Activated CD4-positive, alpha-beta T cell treated with anti-CD3 and anti-CD28 coated beads for 36 hours (primary cell): ENCODE measurements around the gene UNC5C. TPM values are rescaled to one million over a fixed set of nuclear protein-coding genes. Genes with fewer than 3 reads are reported as not detected.

ENCODE experiments used
- ATAC-seq: fragments of 200-7000 bp; cut with Tn5 transposase; one replicate; pipeline ENCODE4 v1.10.0; 2021; ENCODE audit warnings: mild to moderate bottlenecking, moderate library complexity
- CTCF ChIA-PET: fragments of 350-600 bp; sonication (Branson Sonifier 250); formaldehyde crosslinking; loops from one replicate; lab custom pipeline; 2021; ENCODE audit warnings: antibody characterized with exemption; lab: Charles Lee
- POLR2A ChIA-PET: fragments of 350-600 bp; sonication (Branson Sonifier 250); formaldehyde crosslinking; loops from one replicate; lab custom pipeline; 2021; ENCODE audit warnings: antibody characterized with exemption, inconsistent platforms; lab: Charles Lee
- DNase-seq: peaks from one replicate; pipeline ENCODE4 v3.0.0-alpha.2; 2020
- H3K27ac Mint-ChIP-seq: one replicate; pipeline ENCODE4 v1.8.0; 2021; ENCODE audit warnings: mixed read lengths
- H3K27me3 Mint-ChIP-seq: one replicate; pipeline ENCODE4 v1.8.0; 2021; ENCODE audit warnings: mixed read lengths
- H3K36me3 Mint-ChIP-seq: one replicate; pipeline ENCODE4 v1.8.0; 2021; ENCODE audit warnings: low read depth, mixed read lengths
- H3K4me1 Mint-ChIP-seq: one replicate; pipeline ENCODE4 v1.8.0; 2021; ENCODE audit warnings: mixed read lengths
- H3K4me3 Mint-ChIP-seq: one replicate; pipeline ENCODE4 v1.8.0; 2021; ENCODE audit warnings: mild to moderate bottlenecking, moderate library complexity, mixed read lengths
- H3K9me3 Mint-ChIP-seq: one replicate; pipeline ENCODE4 v1.8.0; 2021; ENCODE audit warnings: low read depth, mixed read lengths
- intact Hi-C, 2 experiments: fragments of 100-400 bp; cut with DNase I in 1 of 2; cut with micrococcal nuclease in 1 of 2; formaldehyde crosslinking; loops; one replicate each; pipeline versions ENCODE4 v1.14.2 to v1.15.1; 2022 to 2024; cut with DNase I, micrococcal nuclease
- total RNA-seq, 2 experiments: library from RNA; stranded (reverse); gene quantifications; one replicate each; pipeline ENCODE4 v1.2.3, GENCODE V29; 2021

UNC5C gene
- total RNA-seq, 2 experiments from 2014 or later: 0.07 TPM; not detected in 1

DNA sequence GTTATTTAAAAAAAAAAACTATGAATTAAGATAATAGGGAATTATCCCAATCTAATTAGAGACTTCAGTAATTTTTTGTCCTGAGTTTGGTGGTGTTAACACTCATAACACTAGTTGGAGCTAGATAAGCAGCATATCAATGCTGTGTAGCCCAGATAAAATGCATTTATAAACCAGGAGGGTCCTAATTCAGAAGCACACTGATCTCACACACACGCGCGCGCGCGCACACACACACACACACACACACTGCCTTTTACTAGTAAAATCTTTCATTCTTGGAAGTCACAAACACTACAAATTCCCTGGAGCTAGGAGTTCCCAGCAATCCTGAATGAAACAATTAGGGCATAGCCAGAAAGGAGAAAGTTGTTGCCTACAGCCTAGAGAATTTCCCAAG, 3.2 kb downstream of the UNC5C start:
- Mint-ChIP-seq H3K4me3 (no peak overlapping the region), H3K27me3 (peaks cover 54% of the 10 kb centered on the region), H3K4me1 (peaks cover 18% of the 10 kb centered on the region), H3K27ac (no peak overlapping the region), H3K9me3 (peaks cover 2% of the 10 kb centered on the region), H3K36me3 (no peaks in the 10 kb centered on the region)
- intact Hi-C loops: no loop called here
- ChIA-PET CTCF (interaction anchor here (1.2 kb wide), 1 partner anchor 10 kb away, joined by 3 read pairs; no protein-coding TSS in a partner anchor), POLR2A (no interaction called here)
- no peak for ATAC-seq
- DNase-seq: no peak

DNA sequence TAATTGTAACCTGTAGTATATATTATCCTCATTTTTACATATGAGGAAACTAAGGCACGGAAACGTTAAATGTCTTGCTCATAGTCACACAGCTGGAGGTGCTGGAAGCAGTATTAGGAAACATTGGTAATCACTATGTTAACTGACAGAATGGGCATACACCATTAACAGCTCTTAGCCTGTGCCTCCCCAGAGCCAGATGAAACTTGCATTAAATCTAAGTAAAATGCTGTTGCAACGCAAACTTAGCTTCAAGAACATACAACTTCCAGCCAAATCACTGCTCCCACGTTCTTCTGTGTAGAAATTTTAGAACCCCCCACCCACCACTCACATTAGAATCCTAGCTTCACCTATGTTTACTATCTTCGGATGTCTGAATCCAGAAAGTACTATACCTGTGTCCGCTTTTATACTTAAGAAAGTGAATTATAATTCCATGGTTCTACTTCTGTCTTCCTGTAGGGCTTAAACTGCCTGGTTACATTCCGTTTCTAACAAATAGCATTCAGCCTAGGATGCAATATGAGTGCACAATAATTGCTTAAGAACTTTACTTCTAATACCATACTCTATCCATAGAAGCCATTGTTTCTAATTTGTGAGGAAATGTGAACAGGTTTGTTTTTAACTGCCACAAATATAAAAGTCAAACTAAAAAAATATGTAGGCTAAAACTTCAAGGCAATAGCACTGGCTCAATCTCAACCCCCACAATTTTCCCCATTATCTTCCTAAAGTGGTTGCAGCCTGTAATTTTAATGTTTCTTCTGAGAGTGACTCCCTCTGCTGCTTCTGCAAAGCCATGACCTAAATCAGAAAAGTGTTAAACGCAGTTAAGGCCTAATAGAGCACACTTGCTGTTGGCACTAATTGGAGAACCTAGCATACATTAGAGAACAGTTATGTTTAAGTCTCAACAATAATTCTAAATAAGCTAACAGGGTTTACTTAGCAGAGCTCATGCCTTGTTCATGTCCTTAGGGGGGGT, 4.4 kb downstream of the UNC5C start:
- no peak for DNase-seq
- ChIA-PET CTCF (interaction anchor here (1.2 kb wide), 1 partner anchor 9 kb away, joined by 3 read pairs; no protein-coding TSS in a partner anchor), POLR2A (no interaction called here)
- no peak overlapping the region for H3K4me3 Mint-ChIP-seq
- H3K36me3 Mint-ChIP-seq: no peaks in the 10 kb centered on the region
- no peak overlapping the region for H3K27ac Mint-ChIP-seq
- intact Hi-C loops: no loop called here
- H3K27me3 Mint-ChIP-seq: peaks cover 44% of the 10 kb centered on the region
- ATAC-seq: no peak
- peaks cover 10% of the 10 kb centered on the region for H3K4me1 Mint-ChIP-seq
- H3K9me3 Mint-ChIP-seq: peaks cover 2% of the 10 kb centered on the region

DNA sequence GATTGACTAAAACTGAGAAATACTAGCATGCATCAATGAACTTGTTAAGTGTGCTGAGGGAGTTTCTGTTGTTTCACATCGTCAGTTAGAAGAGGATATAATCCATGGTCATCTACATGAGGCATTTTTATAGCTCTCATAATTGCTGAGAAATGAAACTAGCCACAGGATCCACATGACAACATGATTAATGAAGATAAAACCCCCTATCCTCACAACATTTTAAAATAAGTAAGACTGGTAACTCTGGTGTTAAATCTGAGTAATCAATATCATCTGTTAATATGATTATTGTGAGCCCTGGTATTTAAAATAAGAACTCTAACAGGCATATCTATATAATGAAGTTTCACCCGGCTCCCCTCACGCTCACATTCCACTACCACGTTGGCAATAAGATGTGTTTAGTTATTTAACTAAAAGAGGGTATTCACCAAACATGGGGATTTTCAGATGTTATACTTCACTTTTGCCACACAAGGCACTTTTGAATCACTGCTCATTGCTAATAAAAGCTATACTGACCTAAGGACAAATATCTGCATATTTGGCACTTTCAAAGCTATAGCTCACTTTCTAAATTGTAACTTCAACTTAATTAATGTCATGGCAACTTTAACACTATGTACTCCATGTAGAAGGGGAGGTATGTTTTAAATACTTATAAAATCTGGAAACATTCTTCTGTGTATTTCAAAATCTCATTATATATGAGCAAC, 6.7 kb downstream of the UNC5C start:
- ATAC-seq (no peak), DNase-seq (no peak)
- no peak overlapping the region for H3K4me3 Mint-ChIP-seq
- intact Hi-C loops: no loop called here
- ChIA-PET POLR2A (interaction anchor here (0.7 kb wide), 1 partner anchor 801 kb away, joined by 3 read pairs; no protein-coding TSS in a partner anchor), CTCF (no interaction called here)
- H3K9me3 Mint-ChIP-seq: peaks cover 2% of the 10 kb centered on the region
- no peak overlapping the region for H3K27ac Mint-ChIP-seq
- H3K36me3 Mint-ChIP-seq: no peaks in the 10 kb centered on the region
- H3K27me3 Mint-ChIP-seq: peaks cover 25% of the 10 kb centered on the region
- H3K4me1 Mint-ChIP-seq: no peaks in the 10 kb centered on the region

DNA sequence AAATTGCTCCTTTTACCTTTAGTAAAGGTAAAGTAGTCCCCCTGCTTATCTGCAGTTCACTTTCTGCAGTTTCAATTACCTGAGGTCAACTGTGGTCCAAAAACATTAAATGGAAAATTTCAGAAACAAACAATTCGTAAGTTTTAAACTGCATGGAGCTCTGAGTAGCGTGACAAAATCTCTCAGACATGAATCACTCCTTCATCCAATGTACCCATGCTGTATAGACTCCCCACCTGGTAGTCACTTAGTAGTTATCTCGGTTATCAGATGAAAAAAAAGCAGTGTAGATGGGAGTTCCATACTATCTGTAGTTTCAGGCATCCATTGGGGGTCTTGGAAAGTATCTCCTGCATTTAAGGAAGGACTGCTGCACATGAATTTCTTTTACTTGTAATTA, 7.7 kb downstream of the UNC5C start:
- POLR2A ChIA-PET: no interaction called here
- CTCF ChIA-PET: no interaction called here
- no peaks in the 10 kb centered on the region for H3K36me3 Mint-ChIP-seq
- peaks cover 2% of the 10 kb centered on the region for H3K9me3 Mint-ChIP-seq
- H3K4me1 Mint-ChIP-seq: no peaks in the 10 kb centered on the region
- intact Hi-C loops: no loop called here
- DNase-seq (no peak), ATAC-seq (no peak)
- no peak overlapping the region for H3K27ac Mint-ChIP-seq
- no peak overlapping the region for H3K4me3 Mint-ChIP-seq
- H3K27me3 Mint-ChIP-seq: peaks cover 17% of the 10 kb centered on the region

DNA sequence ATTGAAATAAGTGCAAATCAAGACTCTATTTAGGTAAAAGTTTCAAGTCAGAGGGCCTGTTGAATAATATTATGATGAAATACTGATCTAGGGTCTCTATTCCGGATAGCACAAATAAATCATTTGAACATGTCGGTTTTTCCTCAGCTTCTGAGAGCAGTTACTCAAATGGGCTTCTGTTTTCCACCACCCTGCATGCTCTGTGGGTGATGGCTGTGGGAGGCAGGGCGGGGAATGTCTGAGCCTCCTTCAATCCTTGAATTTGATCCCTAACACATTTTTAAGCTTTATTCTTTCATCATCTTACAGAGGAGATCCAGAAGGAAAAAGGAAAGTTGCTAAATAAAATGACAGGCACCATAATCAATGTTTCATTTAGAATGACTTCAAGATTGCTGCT, 8.5 kb downstream of the UNC5C start:
- ChIA-PET CTCF (no interaction called here), POLR2A (no interaction called here)
- Mint-ChIP-seq H3K36me3 (no peaks in the 10 kb centered on the region), H3K4me3 (no peak overlapping the region), H3K27me3 (peaks cover 13% of the 10 kb centered on the region), H3K9me3 (peaks cover 2% of the 10 kb centered on the region), H3K27ac (no peak overlapping the region), H3K4me1 (no peaks in the 10 kb centered on the region)
- ATAC-seq (no peak), DNase-seq (no peak)
- intact Hi-C loops: no loop called here

DNA sequence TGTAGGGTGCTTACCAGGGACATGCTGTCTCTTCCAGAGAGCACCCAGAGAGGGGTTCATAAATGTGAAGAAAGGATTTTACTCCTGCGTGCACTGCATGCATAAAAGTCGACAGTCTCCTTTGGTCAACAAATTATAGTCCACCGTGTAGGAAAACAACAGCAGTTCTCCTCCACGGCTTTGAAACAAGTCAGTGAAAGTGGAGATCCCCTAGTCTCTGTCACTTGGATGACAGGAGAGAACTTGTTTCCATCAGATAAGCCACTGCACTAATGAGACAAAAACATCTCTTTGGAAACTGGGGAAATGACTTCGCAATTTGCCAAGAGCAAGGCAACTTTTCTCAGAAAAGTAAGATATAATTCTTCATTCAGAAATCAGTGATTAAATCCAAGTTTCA, 9.7 kb downstream of the UNC5C start:
- DNase-seq (no peak), ATAC-seq (no peak)
- peaks cover 2% of the 10 kb centered on the region for H3K9me3 Mint-ChIP-seq
- peaks cover 5% of the 10 kb centered on the region for H3K27me3 Mint-ChIP-seq
- H3K4me3 Mint-ChIP-seq: no peak overlapping the region
- no peak overlapping the region for H3K27ac Mint-ChIP-seq
- ChIA-PET POLR2A (no interaction called here), CTCF (no interaction called here)
- no peaks in the 10 kb centered on the region for H3K4me1 Mint-ChIP-seq
- intact Hi-C loops: no loop called here
- H3K36me3 Mint-ChIP-seq: no peaks in the 10 kb centered on the region

DNA sequence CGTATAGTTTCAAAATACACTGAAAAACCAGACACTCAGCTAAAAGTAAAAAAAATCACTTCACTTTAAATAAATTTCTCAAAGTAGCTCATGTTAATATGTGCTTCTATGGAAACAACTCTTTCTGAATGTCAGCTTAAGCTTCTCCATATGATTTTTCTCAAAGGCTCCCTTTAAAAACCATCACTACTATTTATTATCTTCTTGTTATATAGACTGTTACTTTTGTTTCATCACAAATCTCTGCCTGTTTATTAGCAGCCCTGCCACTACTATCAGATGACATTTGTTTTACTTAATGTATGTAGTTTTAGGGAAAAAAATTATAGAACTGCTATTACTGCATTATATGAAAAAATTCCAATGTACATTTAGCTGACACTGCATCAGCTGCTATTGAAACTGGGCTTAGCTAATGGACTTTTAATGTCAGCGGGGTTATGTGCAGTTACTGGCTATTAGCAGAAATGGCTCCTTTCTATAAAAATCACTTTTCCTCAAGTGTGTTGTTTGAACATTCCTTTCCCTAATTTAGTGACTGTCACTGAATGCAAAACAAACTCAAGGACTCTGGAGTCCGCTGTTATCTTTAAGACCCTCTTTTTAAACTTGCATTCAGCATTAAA, 10.8 kb downstream of the UNC5C start:
- H3K27me3 Mint-ChIP-seq: peaks cover 3% of the 10 kb centered on the region
- H3K36me3 Mint-ChIP-seq: no peaks in the 10 kb centered on the region
- ATAC-seq (no peak), DNase-seq (no peak)
- H3K9me3 Mint-ChIP-seq: peaks cover 1% of the 10 kb centered on the region
- no peak overlapping the region for H3K27ac Mint-ChIP-seq
- POLR2A ChIA-PET: no interaction called here
- CTCF ChIA-PET: no interaction called here
- no peaks in the 10 kb centered on the region for H3K4me1 Mint-ChIP-seq
- intact Hi-C loops: no loop called here
- no peak overlapping the region for H3K4me3 Mint-ChIP-seq

DNA sequence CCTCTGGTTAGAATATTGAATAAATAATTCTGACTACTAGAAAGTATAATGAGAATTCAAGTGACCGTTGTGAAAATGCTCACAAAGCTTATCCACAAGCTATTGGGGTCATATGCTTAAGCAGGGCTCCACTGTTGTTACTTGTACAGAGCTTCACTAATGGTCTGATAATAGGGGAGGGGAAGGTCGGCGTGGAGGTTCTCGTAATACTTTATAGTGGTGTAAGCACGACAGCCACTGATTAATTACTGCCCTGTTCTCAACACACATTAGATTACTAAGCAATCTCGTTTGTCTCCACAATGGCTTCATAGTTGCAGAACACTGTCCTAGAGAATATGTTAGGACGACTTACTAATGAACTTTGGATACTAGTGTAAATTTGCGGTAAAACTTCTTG, 11.6 kb downstream of the UNC5C start:
- ChIA-PET POLR2A (no interaction called here), CTCF (no interaction called here)
- intact Hi-C loops: no loop called here
- H3K36me3 Mint-ChIP-seq: no peaks in the 10 kb centered on the region
- no peak overlapping the region for H3K4me3 Mint-ChIP-seq
- DNase-seq (no peak), ATAC-seq (no peak)
- H3K27ac Mint-ChIP-seq: no peak overlapping the region
- H3K4me1 Mint-ChIP-seq: no peaks in the 10 kb centered on the region
- H3K27me3 Mint-ChIP-seq: peaks cover under 1% of the 10 kb centered on the region
- H3K9me3 Mint-ChIP-seq: no peaks in the 10 kb centered on the region

DNA sequence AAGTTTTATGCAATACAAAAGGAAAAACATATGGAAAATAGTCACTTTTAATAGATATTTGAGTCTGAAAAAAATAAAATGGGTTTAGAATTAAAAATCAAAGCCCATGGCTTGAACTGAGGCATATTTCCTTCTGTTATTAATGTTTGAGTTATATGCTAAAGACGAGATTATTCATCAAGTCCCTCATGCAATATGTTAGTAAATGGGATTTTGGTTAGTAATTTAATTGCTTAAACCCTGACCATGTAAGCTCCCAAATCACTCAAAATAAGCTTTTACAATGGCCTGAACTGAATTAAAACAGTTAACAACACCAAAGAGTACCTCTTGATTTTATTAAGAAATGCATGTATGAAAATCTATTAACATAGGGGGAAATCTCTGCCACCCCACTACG, 12.1 kb downstream of the UNC5C start:
- Mint-ChIP-seq H3K36me3 (no peaks in the 10 kb centered on the region), H3K27me3 (no peaks in the 10 kb centered on the region), H3K27ac (no peak overlapping the region), H3K9me3 (no peaks in the 10 kb centered on the region), H3K4me1 (no peaks in the 10 kb centered on the region), H3K4me3 (no peak overlapping the region)
- ChIA-PET CTCF (interaction anchor here (1.3 kb wide), 1 partner anchor 9 kb away, joined by 3 read pairs; no protein-coding TSS in a partner anchor), POLR2A (no interaction called here)
- no peak for DNase-seq
- no peak for ATAC-seq
- intact Hi-C loops: no loop called here

DNA sequence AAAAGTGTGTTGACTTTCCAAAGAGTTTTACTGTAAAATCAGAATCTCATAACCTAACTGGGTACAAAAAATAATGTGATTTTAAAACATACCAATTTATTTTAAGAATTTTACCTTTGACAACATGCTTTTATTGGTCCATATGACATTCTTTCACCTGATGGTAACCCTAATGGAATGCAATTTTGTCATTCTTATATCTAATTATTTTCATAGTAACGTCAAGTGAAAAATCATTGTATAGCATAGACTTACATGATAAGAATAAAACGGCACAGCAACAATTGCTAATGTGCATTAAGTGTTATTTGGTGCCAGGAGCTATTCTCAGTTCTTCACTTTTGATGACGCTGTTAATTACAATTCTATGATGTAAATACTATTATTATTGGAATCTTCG, 13.6 kb downstream of the UNC5C start:
- no peak for DNase-seq
- Mint-ChIP-seq H3K36me3 (no peaks in the 10 kb centered on the region), H3K9me3 (no peaks in the 10 kb centered on the region), H3K4me3 (no peak overlapping the region), H3K27ac (no peak overlapping the region), H3K4me1 (no peaks in the 10 kb centered on the region), H3K27me3 (no peaks in the 10 kb centered on the region)
- intact Hi-C loops: no loop called here
- ChIA-PET POLR2A (no interaction called here), CTCF (interaction anchor here (1.3 kb wide), 1 partner anchor 10 kb away, joined by 3 read pairs; no protein-coding TSS in a partner anchor)
- no peak for ATAC-seq

DNA sequence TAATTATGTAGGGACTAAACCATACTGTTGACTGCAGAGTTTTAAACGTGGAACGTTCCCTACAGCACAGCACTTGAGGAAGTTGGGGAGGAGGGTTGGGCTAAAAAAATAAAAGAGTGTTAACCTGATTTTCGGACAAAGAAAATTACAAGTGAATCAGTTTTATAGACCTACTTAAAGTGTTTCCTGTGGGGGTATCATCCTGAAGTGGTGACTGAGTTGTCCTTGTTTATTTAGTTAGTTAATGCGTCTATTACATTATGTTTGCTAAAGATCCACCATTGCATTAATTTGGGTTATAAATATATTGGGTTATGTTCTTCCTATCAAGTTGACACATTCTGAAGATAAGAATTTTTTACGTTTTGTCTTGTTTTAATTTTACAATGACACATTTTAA, 14.7 kb downstream of the UNC5C start:
- no peaks in the 10 kb centered on the region for H3K36me3 Mint-ChIP-seq
- H3K4me3 Mint-ChIP-seq: no peak overlapping the region
- no peaks in the 10 kb centered on the region for H3K9me3 Mint-ChIP-seq
- ChIA-PET POLR2A (no interaction called here), CTCF (no interaction called here)
- no peak for DNase-seq
- H3K27me3 Mint-ChIP-seq: no peaks in the 10 kb centered on the region
- H3K27ac Mint-ChIP-seq: no peak overlapping the region
- no peaks in the 10 kb centered on the region for H3K4me1 Mint-ChIP-seq
- ATAC-seq: no peak
- intact Hi-C loops: no loop called here
